GM06990 (cell line): ENCODE data around the gene FCRLA.

ENCODE experiments used
- DNase-seq: peaks from one replicate; pipeline ENCODE4 v3.0.0-alpha.2; 2011; ENCODE audit not compliant: insufficient read length; ENCODE audit errors: extremely low read depth
- H3K27me3 ChIP-seq: replicated peaks from 2 replicates; pipeline ENCODE4 v1.6.0; 2011; ENCODE audit warnings: low read length; ENCODE audit not compliant: control insufficient read depth, insufficient read depth
- H3K36me3 ChIP-seq: 2 replicates; pipeline ENCODE4 v1.5.1; 2011; ENCODE audit warnings: low read length; ENCODE audit not compliant: control insufficient read depth, insufficient read depth
- H3K4me3 ChIP-seq: replicated peaks from 2 replicates; pipeline ENCODE4 v1.5.1; 2011; ENCODE audit warnings: low read depth, mild to moderate bottlenecking, control low read depth, low read length
- TF ChIP-seq, protein P1 (sequence below): IDR thresholded peaks from 2 replicates; pipeline ENCODE4 v1.5.1; 2011; ENCODE audit warnings: low read length, control low read depth, mild to moderate bottlenecking, inconsistent platforms; ENCODE audit not compliant: insufficient read depth, poor library complexity, severe bottlenecking

Gene FCRLA

DNA sequence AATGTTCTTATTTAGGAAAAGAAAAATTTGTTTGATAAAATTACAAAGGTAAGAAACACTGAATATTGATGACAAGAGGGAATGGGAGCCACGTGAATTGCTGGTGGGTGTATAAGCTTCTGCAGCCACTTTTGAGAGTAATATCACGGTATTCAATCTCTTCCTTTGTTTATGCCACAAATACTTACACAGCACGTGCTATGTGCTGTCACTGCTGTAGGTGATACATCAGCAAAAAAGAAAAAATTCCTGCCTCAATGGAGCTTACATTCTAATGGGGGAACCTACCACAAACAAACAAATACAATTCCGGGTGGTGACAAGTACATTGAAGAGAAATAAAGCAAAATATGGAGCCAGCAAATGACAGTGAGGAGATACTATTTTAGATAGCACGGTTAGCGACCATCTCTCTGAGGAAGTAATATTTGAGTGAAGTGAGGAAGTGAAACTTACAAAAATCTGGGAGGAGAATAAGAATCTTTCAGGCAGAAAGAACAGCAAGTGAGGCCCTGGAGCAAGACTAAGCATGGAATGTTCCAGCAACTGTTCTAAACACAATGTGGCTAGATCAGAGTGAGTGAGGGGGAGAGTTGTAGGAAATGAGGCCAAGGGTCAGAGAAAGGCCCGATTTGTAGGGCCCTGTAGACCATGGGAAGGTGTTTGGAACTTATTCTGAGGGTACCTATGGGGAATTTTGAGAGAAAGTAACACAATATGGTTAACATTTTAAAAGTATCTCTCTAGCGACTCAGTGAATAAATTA lies 11.7 kb downstream of the FCRLA start:
- DNase-seq: peak; percentile 44
- Histone ChIP-seq H3K36me3 (no peaks in the 10 kb centered on the region), H3K27me3 (no peaks in the 10 kb centered on the region), H3K4me3 (no peak overlapping the region)
- TF ChIP-seq, protein P1, sequence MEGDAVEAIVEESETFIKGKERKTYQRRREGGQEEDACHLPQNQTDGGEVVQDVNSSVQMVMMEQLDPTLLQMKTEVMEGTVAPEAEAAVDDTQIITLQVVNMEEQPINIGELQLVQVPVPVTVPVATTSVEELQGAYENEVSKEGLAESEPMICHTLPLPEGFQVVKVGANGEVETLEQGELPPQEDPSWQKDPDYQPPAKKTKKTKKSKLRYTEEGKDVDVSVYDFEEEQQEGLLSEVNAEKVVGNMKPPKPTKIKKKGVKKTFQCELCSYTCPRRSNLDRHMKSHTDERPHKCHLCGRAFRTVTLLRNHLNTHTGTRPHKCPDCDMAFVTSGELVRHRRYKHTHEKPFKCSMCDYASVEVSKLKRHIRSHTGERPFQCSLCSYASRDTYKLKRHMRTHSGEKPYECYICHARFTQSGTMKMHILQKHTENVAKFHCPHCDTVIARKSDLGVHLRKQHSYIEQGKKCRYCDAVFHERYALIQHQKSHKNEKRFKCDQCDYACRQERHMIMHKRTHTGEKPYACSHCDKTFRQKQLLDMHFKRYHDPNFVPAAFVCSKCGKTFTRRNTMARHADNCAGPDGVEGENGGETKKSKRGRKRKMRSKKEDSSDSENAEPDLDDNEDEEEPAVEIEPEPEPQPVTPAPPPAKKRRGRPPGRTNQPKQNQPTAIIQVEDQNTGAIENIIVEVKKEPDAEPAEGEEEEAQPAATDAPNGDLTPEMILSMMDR: no peak

DNA sequence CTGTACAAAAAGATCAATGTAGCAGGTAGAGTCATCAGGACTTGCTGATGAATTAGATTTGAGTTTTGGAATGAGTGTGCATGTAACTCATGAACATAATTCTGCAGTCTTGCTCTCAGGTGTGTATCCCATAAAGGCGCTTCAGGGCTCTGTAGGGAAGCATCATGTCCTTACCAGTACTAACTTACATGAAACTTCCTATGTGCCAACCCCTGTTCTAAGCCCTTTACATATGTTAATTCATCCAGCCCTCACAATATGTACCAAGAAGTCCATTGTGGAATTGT lies 12.2 kb downstream of the FCRLA start:
- no peak for DNase-seq
- TF ChIP-seq, protein P1: no peak
- Histone ChIP-seq H3K4me3 (no peak overlapping the region), H3K36me3 (no peaks in the 10 kb centered on the region), H3K27me3 (no peaks in the 10 kb centered on the region)

DNA sequence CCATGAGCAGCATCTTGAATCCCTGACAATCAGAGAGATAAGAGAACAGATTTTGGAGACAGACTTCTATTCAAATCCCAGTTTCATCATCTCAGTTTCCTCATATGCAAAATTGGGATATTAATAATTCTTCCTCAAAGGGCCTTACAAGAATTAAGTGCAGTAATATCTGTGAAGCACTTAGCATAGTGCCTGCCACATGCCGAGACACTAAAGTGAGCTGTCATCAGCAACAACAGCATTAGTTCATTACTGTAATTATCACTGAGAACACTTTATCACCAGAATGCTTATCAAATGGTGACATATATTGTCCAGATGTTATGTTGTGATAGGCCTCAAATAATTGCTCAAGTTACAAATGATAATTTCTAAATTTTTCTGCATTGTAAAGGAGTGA lies 13.4 kb downstream of the FCRLA start:
- Histone ChIP-seq H3K36me3 (no peaks in the 10 kb centered on the region), H3K27me3 (no peaks in the 10 kb centered on the region), H3K4me3 (no peak overlapping the region)
- TF ChIP-seq, protein P1: no peak
- DNase-seq: no peak

DNA sequence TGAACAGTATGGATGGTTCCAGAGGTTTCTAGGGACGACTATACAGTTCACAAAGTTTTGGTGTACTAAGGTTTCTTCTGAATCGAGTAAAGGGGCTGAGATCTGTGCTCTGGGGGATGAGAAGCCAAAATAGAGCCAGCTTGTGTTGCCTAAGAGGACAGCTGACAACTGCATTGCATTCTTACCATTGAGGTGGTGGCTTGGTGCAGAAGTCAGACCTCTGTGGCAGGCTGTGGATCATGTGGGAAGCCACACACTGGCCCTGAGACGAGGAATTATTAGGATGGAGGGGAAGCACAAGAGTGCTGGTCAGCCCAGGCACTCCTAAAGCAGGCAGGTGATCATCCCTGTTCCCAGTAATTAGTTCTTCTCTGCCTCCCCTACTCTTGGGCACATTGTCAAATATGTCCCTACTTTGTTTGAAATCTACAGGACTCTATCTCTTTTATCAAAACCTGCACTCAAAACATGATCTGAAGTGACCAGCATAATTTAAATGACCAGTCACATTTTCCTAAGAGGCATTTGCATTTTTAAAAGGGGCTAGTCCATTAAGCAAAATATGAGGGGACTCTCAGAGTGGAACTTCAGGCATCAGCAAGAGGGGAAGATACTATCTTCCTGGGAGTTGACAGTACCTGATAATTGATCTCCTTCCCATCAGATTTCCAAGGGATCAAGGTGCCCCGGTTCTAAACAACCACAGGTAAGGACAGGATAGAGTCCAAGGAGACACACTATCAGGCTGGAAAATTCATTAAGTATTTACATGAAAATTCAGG lies 14.1 kb downstream of the FCRLA start, which contains the start of gene FCRLB:
TSS of gene FCRLB (plus strand) at position 589 of the 782 bp plus-strand sequence. CDS start 1,129 bp downstream, outside the sequence.
- no peak for DNase-seq
- no peak within 1 kb of the TSS for H3K4me3 ChIP-seq
- no peaks in the 10 kb centered on the region for H3K27me3 ChIP-seq
- no peaks in the 10 kb centered on the region for H3K36me3 ChIP-seq
- TF ChIP-seq, protein P1: no peak

DNA sequence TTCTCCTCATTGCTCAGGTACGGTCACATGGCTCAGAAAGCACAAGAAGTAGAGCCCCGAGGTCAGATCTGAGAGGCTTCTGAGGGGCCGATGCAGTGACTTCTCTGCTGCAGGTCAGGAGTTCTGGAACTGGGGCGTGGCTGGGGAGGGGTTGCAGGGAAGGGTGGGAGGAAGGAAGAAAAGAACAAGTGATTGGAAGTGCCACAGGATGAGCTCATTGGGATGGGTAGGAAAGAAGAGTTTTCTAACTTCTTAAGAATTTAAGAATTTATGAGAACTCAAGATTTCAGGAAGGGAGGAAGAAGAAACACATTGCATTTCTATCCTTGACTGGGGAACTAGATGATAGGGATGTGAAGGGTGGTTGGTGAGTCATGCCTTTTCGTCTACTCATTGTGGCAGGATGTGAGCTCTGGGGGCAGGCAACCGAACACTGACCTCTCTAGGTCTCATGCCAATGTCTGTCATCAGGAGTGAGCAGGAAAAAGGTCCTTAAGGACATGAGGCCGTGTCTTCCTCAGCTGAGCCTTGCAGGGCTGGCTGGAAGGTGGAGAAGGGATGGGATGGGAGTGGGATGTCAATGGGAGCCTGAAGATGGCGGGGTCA lies 14.8 kb downstream of the FCRLA start:
- no peaks in the 10 kb centered on the region for H3K27me3 ChIP-seq
- TF ChIP-seq, protein P1: no peak
- DNase-seq: no peak
- H3K36me3 ChIP-seq: no peaks in the 10 kb centered on the region
- no peak overlapping the region for H3K4me3 ChIP-seq
